ENCODE results near the gene FAF1. TPM values are rescaled to one million over a fixed set of nuclear protein-coding genes. Genes with fewer than 3 reads are reported as not detected.

FAF1 gene
- total and polyA plus RNA-seq, 9 donors = 23.1 to 76.0 (median 57.1) TPM

DNA sequence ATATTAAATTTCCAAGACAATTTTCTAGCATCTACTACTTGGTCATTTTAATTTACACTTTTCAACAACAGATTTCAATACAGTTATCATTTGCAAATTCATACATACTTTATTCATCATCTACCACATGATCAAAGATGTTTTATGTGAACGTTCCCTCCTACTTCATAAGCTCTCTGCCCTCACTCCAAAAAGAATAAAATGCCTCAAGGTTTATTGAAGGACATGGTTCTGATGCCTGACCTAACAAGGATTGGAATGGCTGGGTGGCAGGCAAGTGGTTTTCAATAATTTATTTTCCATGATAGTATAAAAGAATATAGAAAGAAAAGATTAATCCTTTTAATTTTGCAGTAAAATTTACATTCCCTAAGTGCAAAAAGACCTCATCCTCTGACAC, 15.4 kb upstream of the FAF1 start:
- TF ChIP-seq EP300 (IDR thresholded peaks at IDR 0.05) = no peak
- TF ChIP-seq POLR2A (IDR thresholded peaks at IDR 0.05) = no peak
- TF ChIP-seq, protein P1, sequence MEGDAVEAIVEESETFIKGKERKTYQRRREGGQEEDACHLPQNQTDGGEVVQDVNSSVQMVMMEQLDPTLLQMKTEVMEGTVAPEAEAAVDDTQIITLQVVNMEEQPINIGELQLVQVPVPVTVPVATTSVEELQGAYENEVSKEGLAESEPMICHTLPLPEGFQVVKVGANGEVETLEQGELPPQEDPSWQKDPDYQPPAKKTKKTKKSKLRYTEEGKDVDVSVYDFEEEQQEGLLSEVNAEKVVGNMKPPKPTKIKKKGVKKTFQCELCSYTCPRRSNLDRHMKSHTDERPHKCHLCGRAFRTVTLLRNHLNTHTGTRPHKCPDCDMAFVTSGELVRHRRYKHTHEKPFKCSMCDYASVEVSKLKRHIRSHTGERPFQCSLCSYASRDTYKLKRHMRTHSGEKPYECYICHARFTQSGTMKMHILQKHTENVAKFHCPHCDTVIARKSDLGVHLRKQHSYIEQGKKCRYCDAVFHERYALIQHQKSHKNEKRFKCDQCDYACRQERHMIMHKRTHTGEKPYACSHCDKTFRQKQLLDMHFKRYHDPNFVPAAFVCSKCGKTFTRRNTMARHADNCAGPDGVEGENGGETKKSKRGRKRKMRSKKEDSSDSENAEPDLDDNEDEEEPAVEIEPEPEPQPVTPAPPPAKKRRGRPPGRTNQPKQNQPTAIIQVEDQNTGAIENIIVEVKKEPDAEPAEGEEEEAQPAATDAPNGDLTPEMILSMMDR (IDR thresholded peaks at IDR 0.05) = no peak
- 49 to 59% (median 50%) methylated on average over 1 of the region's 1 CpG for WGBS, 3 donors
- no peak for DNase-seq
- Histone ChIP-seq H3K27ac (peak overlapping the region in 1 of 2 donors; percentile 99), H3K4me3 (no peak overlapping the region), H3K4me1 (ENCODE audit: insufficient read depth) (peaks cover 5% of the 10 kb centered on the region), H3K27me3 (no peaks in the 10 kb centered on the region), H3K9me3 (no peaks in the 10 kb centered on the region), H3K36me3 (no peaks in the 10 kb centered on the region)
- intact Hi-C loops (cut with DNase I) = loop anchor here in 1 of 4 donors (10.0 kb wide), 1 partner anchor 1949 kb away; the partner anchor contains the start of genes ECHDC2 and SCP2

DNA sequence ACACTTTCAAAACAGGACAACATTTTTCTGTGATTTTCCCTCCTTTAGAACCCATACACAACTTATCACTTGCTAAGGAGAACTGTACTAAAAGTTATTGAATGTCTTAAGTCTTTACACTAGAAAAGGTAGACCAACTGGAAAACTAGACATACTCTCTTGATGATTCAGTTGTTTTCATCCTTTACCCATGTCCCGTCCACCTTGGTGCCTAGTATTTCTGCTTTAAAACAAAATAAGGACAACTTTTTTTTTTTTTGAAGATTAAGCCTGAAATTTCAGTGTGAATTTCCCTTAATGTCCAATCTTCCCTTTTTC, 14.5 kb upstream of the FAF1 start:
- H3K9me3 ChIP-seq = no peaks in the 10 kb centered on the region
- peak overlapping the region in 1 of 2 donors; percentile 15 for H3K27ac ChIP-seq
- intact Hi-C loops (cut with DNase I) = loop anchor here in 1 of 4 donors (10.0 kb wide), 1 partner anchor 1950 kb away; the partner anchor contains the start of genes ECHDC2 and SCP2
- H3K4me3 ChIP-seq = no peak overlapping the region
- TF ChIP-seq, protein P1 (IDR thresholded peaks at IDR 0.05) = no peak
- TF ChIP-seq EP300 (IDR thresholded peaks at IDR 0.05) = no peak
- TF ChIP-seq POLR2A (IDR thresholded peaks at IDR 0.05) = no peak
- H3K27me3 ChIP-seq = no peaks in the 10 kb centered on the region
- H3K36me3 ChIP-seq = no peaks in the 10 kb centered on the region
- H3K4me1 ChIP-seq (ENCODE audit: insufficient read depth) = peaks cover 5% of the 10 kb centered on the region
- 71 to 75% (median 73%) methylated on average over 1 of the region's 1 CpG for WGBS, 3 donors
- no peak for DNase-seq

DNA sequence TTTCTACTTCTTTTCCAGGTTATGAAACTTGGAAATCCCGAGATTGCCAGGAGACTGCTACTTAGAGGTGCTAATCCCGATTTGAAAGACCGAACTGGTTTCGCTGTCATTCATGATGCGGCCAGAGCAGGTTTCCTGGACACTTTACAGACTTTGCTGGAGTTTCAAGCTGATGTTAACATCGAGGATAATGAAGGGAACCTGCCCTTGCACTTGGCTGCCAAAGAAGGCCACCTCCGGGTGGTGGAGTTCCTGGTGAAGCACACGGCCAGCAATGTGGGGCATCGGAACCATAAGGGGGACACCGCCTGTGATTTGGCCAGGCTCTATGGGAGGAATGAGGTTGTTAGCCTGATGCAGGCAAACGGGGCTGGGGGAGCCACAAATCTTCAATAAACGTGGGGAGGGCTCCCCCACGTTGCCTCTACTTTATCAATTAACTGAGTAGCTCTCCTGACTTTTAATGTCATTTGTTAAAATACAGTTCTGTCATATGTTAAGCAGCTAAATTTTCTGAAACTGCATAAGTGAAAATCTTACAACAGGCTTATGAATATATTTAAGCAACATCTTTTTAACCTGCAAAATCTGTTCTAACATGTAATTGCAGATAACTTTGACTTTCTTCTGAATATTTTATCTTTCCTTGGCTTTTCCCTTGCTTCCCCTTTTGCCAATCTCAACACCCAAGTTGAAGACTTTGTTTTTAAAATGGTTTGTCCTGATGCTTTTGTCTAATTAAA, 14.0 kb upstream of the FAF1 start:
- Histone ChIP-seq H3K27ac (peak overlapping the region in 1 of 2 donors; percentile 15), H3K4me1 (ENCODE audit: insufficient read depth) (peaks cover 5% of the 10 kb centered on the region), H3K4me3 (no peak overlapping the region), H3K27me3 (no peaks in the 10 kb centered on the region), H3K36me3 (no peaks in the 10 kb centered on the region), H3K9me3 (no peaks in the 10 kb centered on the region)
- WGBS, 3 donors = 89% methylated on average over 13 of the region's 13 CpGs
- DNase-seq = no peak
- no peak for TF ChIP-seq EP300 (IDR thresholded peaks at IDR 0.05)
- TF ChIP-seq, protein P1 (IDR thresholded peaks at IDR 0.05) = no peak
- TF ChIP-seq POLR2A (IDR thresholded peaks at IDR 0.05) = no peak
- intact Hi-C loops (cut with DNase I) = loop anchor here in 1 of 4 donors (10.0 kb wide), 1 partner anchor 1951 kb away; the partner anchor contains the start of genes ECHDC2 and SCP2

DNA sequence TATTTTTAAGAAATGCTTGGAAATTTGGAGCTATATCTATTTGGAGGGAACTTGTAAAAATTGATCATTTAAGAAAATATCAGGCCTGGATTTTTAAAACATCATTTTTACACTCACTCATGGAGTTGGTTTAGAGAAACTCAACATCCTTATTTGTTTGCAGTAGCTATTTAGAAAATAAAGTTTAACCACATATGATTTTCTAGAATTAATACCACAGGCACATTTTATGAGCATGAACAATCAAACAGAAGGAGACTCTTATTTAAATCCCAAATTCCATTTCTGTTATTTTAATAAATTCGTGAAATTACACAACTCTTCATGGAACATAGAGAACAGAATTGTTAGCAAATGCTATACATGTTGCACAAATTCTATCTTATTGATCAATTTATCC, 13.2 kb upstream of the FAF1 start:
- no peaks in the 10 kb centered on the region for H3K27me3 ChIP-seq
- no peaks in the 10 kb centered on the region for H3K9me3 ChIP-seq
- no peak overlapping the region for H3K4me3 ChIP-seq
- TF ChIP-seq POLR2A (IDR thresholded peaks at IDR 0.05) = no peak
- TF ChIP-seq EP300 (IDR thresholded peaks at IDR 0.05) = no peak
- TF ChIP-seq, protein P1 (IDR thresholded peaks at IDR 0.05) = no peak
- DNase-seq = no peak
- peaks cover 5% of the 10 kb centered on the region for H3K4me1 ChIP-seq (ENCODE audit: insufficient read depth)
- WGBS, 3 donors = 82 to 88% (median 83%) methylated on average over 1 of the region's 1 CpG
- peak overlapping the region in 1 of 2 donors; percentile 30 for H3K27ac ChIP-seq
- intact Hi-C loops (cut with DNase I) = loop anchor here in 1 of 4 donors (10.0 kb wide), 1 partner anchor 1952 kb away; the partner anchor contains the start of genes ECHDC2 and SCP2
- H3K36me3 ChIP-seq = no peaks in the 10 kb centered on the region

All from ovary (tissue), 9 donors.